PC-3 (cell line): ENCODE data around the gene ADRM1. TPM values are rescaled to one million over a fixed set of nuclear protein-coding genes. Genes with fewer than 3 reads are reported as not detected.

Experiments
- ATAC-seq: fragments of 200-7000 bp; cut with Tn5 transposase; 2 replicates; pipeline ENCODE4 v1.9.1; 2020; ENCODE audit warnings: mild to moderate bottlenecking, moderate library complexity
- BruUV-seq: library from RNA; stranded (reverse); fragments of 400-500 nt; replicated peaks from 2 replicates; lab custom pipeline; 2021; lab: Mats Ljungman, UMichigan
- CTCF ChIA-PET: fragments of 300-600 bp; sonication (Branson Sonifier 250); formaldehyde crosslinking; loops from one replicate; lab custom pipeline; 2022; ENCODE audit warnings: antibody characterized with exemption; lab: Charles Lee
- POLR2A ChIA-PET: fragments of 300-600 bp; sonication (Branson Sonifier 250); formaldehyde crosslinking; loops from one replicate; lab custom pipeline; 2022; ENCODE audit warnings: antibody characterized with exemption; ENCODE audit not compliant: unreplicated experiment; lab: Charles Lee
- DNase-seq: peaks from one replicate; pipeline ENCODE4 v3.0.0-alpha.2; 2015
- H2AFZ ChIP-seq: fragments of 300-600 bp; sonication (generic); 2 replicates; pipeline ENCODE4 v1.6.0; 2016; ENCODE audit warnings: antibody characterized with exemption, low read length
- H3F3A ChIP-seq: fragments of 300-600 bp; sonication (generic); one replicate; pipeline ENCODE4 v1.6.0; 2017; ENCODE audit warnings: antibody characterized with exemption, low read length, control low read depth, mild to moderate bottlenecking; ENCODE audit not compliant: unreplicated experiment
- H3K27ac ChIP-seq: fragments of 300-600 bp; sonication (generic); 2 replicates; pipeline ENCODE4 v1.5.1; 2016; ENCODE audit warnings: mild to moderate bottlenecking, low read length
- H3K27me3 ChIP-seq: fragments of 300-600 bp; sonication (generic); 2 replicates; pipeline ENCODE4 v1.6.1; 2016; ENCODE audit warnings: low read length, mixed read lengths
- H3K36me3 ChIP-seq: fragments of 300-600 bp; sonication (generic); 2 replicates; pipeline ENCODE4 v1.6.1; 2016; ENCODE audit warnings: low read depth, mixed run types, low read length, mixed read lengths
- H3K4me1 ChIP-seq: fragments of 300-600 bp; sonication (generic); 2 replicates; pipeline ENCODE4 v1.5.1; 2016; ENCODE audit warnings: low read length; ENCODE audit not compliant: insufficient read depth
- H3K4me2 ChIP-seq: fragments of 300-600 bp; sonication (generic); 2 replicates; pipeline ENCODE4 v1.6.0; 2016; ENCODE audit warnings: low read length
- H3K4me3 ChIP-seq: fragments of 300-600 bp; sonication (generic); 2 replicates; pipeline ENCODE4 v1.5.1; 2016; ENCODE audit warnings: mild to moderate bottlenecking, low read length, mixed read lengths
- H3K79me2 ChIP-seq: fragments of 300-600 bp; sonication (generic); 2 replicates; pipeline ENCODE4 v1.6.1; 2017; ENCODE audit warnings: low read length, mixed read lengths
- H3K9ac ChIP-seq: fragments of 300-600 bp; sonication (generic); 2 replicates; pipeline ENCODE4 v1.6.0; 2016; ENCODE audit warnings: mild to moderate bottlenecking, low read length
- H3K9me2 ChIP-seq: fragments of 300-600 bp; sonication (generic); replicated peaks from 2 replicates; pipeline ENCODE4 v1.6.1; 2016; ENCODE audit warnings: mixed run types, low read length, mixed read lengths
- H3K9me3 ChIP-seq: fragments of 300-600 bp; sonication (generic); 2 replicates; pipeline ENCODE4 v1.6.1; 2016; ENCODE audit warnings: low read length, mixed read lengths
- H4K20me1 ChIP-seq: fragments of 300-600 bp; sonication (generic); 2 replicates; pipeline ENCODE4 v1.6.1; 2016; ENCODE audit warnings: low read length, mixed read lengths
- EZH2 ChIP-seq: fragments of 300-600 bp; sonication (generic); IDR thresholded peaks from one replicate; pipeline ENCODE4 v1.6.1; 2017; ENCODE audit warnings: antibody characterized with exemption, mild to moderate bottlenecking, low read length; ENCODE audit not compliant: unreplicated experiment
- EZH2phosphoT487 ChIP-seq: fragments of 300-600 bp; sonication (generic); IDR thresholded peaks from 2 replicates; pipeline ENCODE4 v1.6.1; 2018; ENCODE audit warnings: mild to moderate bottlenecking, antibody characterized with exemption, low read length, borderline replicate concordance
- intact Hi-C: fragments of 100-400 bp; cut with micrococcal nuclease; formaldehyde crosslinking; loops from 2 replicates; pipeline ENCODE4 v1.9.0; 2023
- total RNA-seq: library from RNA; depleted of rRNA; stranded (reverse); fragments of >200 nt; gene quantifications from 2 replicates; pipeline ENCODE4 v1.2.3, GENCODE V29; 2014
- TF ChIP-seq, protein P1 (sequence below): fragments of 300-600 bp; sonication (generic); conservative IDR thresholded peaks from 2 replicates; pipeline ENCODE4 v1.5.1; 2017; ENCODE audit warnings: antibody characterized with exemption, low read depth, mild to moderate bottlenecking, low read length

The ADRM1 gene
- total RNA-seq, 1 experiment from 2014 or later = 374 TPM

DNA sequence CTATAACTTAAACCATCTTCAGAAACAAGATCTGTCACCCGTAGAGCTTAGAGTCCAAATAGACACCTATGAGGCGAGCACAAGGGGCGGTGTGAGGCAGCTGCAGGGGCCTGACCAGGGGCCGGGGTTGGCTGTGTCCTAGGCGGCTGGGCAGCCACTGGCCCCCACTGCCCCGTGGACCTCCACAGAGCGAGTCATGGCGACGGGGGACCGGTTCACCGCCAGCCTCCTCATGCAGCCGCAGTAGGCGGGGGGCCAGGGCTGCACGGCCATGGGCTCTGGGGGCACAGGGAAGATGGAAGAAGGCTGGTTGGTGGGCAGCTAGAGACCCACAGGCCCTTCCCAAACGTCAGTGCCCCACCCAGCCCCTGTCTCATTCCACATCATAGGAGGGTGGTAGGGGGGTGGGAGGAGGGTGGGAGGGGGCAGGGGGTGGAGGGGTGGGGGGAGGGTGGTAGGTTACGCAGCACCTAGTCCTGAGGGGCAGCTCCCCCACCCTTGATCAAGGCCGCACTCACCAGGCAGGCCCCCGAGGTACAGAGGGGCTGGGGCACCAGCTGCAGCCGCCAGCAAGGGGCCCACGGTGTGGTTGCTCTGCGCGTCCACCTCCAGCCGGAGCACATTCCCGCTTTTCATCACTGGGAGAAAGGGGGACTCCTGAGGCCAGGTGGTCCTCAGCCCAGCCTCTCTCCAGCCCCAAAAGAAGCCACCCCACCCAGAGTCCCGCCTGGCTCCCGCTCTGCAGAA is 6.6 kb downstream of the ADRM1 start:
- ATAC-seq (no peak), DNase-seq (no peak)
- H2AFZ ChIP-seq = no peak overlapping the region
- H3F3A ChIP-seq = peaks cover 16% of the 10 kb centered on the region
- H4K20me1 ChIP-seq = peaks cover 44% of the 10 kb centered on the region
- no peaks in the 10 kb centered on the region for H3K27me3 ChIP-seq
- no peak overlapping the region for H3K4me3 ChIP-seq
- peaks cover 30% of the 10 kb centered on the region for H3K79me2 ChIP-seq
- peaks cover 25% of the 10 kb centered on the region for H3K4me1 ChIP-seq
- H3K36me3 ChIP-seq = peaks cover 67% of the 10 kb centered on the region
- BruUV-seq = no TSS peak
- intact Hi-C loops = no loop called here
- no peak overlapping the region for H3K4me2 ChIP-seq
- POLR2A ChIA-PET = no interaction called here
- H3K9me2 ChIP-seq = no peaks in the 10 kb centered on the region
- CTCF ChIA-PET = no interaction called here
- H3K9ac ChIP-seq = no peak overlapping the region
- no peaks in the 10 kb centered on the region for H3K9me3 ChIP-seq
- no peak overlapping the region for H3K27ac ChIP-seq
- TF ChIP-seq, protein P1, sequence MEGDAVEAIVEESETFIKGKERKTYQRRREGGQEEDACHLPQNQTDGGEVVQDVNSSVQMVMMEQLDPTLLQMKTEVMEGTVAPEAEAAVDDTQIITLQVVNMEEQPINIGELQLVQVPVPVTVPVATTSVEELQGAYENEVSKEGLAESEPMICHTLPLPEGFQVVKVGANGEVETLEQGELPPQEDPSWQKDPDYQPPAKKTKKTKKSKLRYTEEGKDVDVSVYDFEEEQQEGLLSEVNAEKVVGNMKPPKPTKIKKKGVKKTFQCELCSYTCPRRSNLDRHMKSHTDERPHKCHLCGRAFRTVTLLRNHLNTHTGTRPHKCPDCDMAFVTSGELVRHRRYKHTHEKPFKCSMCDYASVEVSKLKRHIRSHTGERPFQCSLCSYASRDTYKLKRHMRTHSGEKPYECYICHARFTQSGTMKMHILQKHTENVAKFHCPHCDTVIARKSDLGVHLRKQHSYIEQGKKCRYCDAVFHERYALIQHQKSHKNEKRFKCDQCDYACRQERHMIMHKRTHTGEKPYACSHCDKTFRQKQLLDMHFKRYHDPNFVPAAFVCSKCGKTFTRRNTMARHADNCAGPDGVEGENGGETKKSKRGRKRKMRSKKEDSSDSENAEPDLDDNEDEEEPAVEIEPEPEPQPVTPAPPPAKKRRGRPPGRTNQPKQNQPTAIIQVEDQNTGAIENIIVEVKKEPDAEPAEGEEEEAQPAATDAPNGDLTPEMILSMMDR = no peak
- no peak for TF ChIP-seq EZH2phosphoT487
- TF ChIP-seq EZH2 = no peak

DNA sequence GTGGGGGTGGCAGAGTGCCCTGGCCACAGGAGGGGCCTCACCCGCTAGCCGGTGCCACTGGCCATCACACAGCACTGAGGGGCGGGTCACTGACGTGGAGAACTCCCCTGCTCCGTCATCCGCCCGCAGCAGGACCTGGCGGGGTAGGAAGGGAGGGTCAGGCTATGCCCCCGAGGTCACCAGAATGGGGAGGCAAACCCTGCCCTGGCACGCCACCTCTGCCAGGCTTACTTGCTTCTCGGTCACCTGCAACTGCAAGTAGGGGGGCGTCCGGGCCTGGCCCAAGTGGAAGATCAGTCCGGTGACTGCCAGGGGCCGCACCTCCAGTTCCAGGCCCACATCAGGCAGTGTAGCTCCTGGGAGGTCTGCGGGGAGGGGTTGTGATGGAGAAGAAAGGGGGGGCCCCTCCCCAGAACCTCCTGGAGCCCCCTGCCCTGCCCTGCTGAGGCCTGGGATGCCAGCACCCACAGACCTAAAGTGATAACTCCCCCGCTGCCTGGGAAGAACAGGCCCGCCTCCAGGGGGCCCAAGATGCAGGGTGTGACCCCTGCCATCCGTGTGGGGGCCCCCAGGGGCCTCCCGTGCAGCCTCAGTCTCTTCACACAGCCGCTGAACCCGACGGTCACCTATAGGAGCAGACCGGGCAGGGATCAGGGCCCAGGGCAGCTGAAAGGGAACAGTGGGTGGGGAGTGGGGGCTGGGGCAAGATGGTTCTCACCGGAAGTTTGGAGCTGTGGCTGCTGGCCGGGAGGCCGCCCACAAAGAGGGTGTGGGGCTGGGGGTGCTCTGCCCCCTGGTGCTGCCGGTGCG is 7.4 kb downstream of the ADRM1 start:
- Histone ChIP-seq H3K9me2 (no peaks in the 10 kb centered on the region), H3K4me1 (peaks cover 19% of the 10 kb centered on the region), H3F3A (peaks cover 16% of the 10 kb centered on the region), H3K9ac (no peak overlapping the region), H3K4me3 (no peak overlapping the region), H2AFZ (no peak overlapping the region), H3K27ac (no peak overlapping the region), H3K27me3 (no peaks in the 10 kb centered on the region), H3K79me2 (peaks cover 22% of the 10 kb centered on the region), H3K9me3 (no peaks in the 10 kb centered on the region), H3K36me3 (peaks cover 67% of the 10 kb centered on the region), H4K20me1 (peaks cover 36% of the 10 kb centered on the region), H3K4me2 (no peak overlapping the region)
- ATAC-seq (no peak), DNase-seq (no peak)
- TF ChIP-seq EZH2phosphoT487 (no peak), EZH2 (no peak)
- TF ChIP-seq, protein P1 = no peak
- intact Hi-C loops = no loop called here
- CTCF ChIA-PET = no interaction called here
- BruUV-seq = TSS peak; percentile 19
- POLR2A ChIA-PET = no interaction called here

DNA sequence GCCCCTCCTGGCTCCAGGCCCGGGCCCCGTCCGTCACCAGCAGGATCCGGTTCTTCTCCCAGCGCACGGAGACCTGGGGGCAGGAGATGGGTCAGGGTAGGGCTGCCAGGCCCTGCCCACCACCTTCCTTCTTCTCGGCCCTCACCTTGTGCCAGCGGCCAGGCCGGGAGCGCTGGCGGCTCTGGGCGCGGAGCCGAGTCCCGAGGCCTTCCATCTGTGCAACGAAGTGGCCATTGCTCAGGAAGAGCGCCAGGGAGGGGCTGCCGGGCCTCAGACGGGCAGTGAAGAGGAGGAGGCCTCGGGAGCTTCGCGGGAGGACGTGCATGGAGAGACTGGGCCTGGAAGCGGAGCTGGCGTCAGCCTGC is 7.9 kb downstream of the ADRM1 start:
- intact Hi-C loops = no loop called here
- POLR2A ChIA-PET = no interaction called here
- no peak for ATAC-seq
- CTCF ChIA-PET = no interaction called here
- Histone ChIP-seq H3F3A (peaks cover 10% of the 10 kb centered on the region), H3K9me2 (no peaks in the 10 kb centered on the region), H3K9ac (no peak overlapping the region), H3K27me3 (no peaks in the 10 kb centered on the region), H3K79me2 (peaks cover 16% of the 10 kb centered on the region), H3K27ac (no peak overlapping the region), H3K4me2 (no peak overlapping the region), H2AFZ (no peak overlapping the region), H3K36me3 (peaks cover 67% of the 10 kb centered on the region), H3K4me3 (no peak overlapping the region), H3K4me1 (peaks cover 13% of the 10 kb centered on the region), H4K20me1 (peaks cover 30% of the 10 kb centered on the region), H3K9me3 (no peaks in the 10 kb centered on the region)
- TF ChIP-seq EZH2phosphoT487 (no peak), EZH2 (no peak)
- TF ChIP-seq, protein P1 = no peak
- DNase-seq = no peak
- no TSS peak for BruUV-seq
